A549 (cell line): Measurements from ENCODE around the gene TBCK.

Experiments
- CTCF ChIP-seq: fragments of >200 bp; sonication (Bioruptor Twin); formaldehyde crosslinking; IDR thresholded peaks from 3 replicates; pipeline ENCODE4 v1.5.1; 2016
- MAFK ChIP-seq: fragments of 450-650 bp; IDR thresholded peaks from 2 replicates; pipeline ENCODE4 v1.6.1; 2014; ENCODE audit not compliant: partially characterized antibody
- MAX ChIP-seq: IDR thresholded peaks from 2 replicates; pipeline ENCODE4 v1.6.1; 2012
- MYC ChIP-seq: IDR thresholded peaks from 2 replicates; pipeline ENCODE4 v1.6.1; 2012; ENCODE audit warnings: mild to moderate bottlenecking, inconsistent platforms, low read length, improper control_type of control experiment, borderline replicate concordance
- POLR2A ChIP-seq: IDR thresholded peaks from 2 replicates; pipeline ENCODE4 v1.6.1; 2012; ENCODE audit warnings: mild to moderate bottlenecking, low read length
- RCOR1 ChIP-seq: fragments of 150-350 bp; IDR thresholded peaks from 2 replicates; pipeline ENCODE4 v1.6.1; 2014; ENCODE audit warnings: antibody characterized with exemption, low read length, low read depth
- REST ChIP-seq: fragments of 200-600 bp; sonication (generic); IDR thresholded peaks from 2 replicates; pipeline ENCODE4 v1.6.1; 2016; ENCODE audit warnings: antibody characterized with exemption, mild to moderate bottlenecking, moderate library complexity
- RNF2 ChIP-seq: fragments of 200-600 bp; sonication (generic); IDR thresholded peaks from 2 replicates; pipeline ENCODE4 v1.6.1; 2016; ENCODE audit warnings: low read depth, mild to moderate bottlenecking, antibody characterized with exemption, moderate library complexity, borderline replicate concordance
- ZNF302 ChIP-seq: fragments of 250-450 bp; sonication (Bioruptor Pico); IDR thresholded peaks from 2 replicates; pipeline ENCODE4 v1.9.0; 2021; ENCODE audit warnings: inconsistent platforms, mild to moderate bottlenecking, moderate library complexity
- TF ChIP-seq, protein P1 (sequence below): fragments of 450-650 bp; IDR thresholded peaks from 2 replicates; pipeline ENCODE4 v1.6.1; 2014; ENCODE audit warnings: antibody characterized with exemption
- TF ChIP-seq, protein P2 (sequence below): IDR thresholded peaks from 2 replicates; pipeline ENCODE4 v1.6.1; 2012

DNA sequence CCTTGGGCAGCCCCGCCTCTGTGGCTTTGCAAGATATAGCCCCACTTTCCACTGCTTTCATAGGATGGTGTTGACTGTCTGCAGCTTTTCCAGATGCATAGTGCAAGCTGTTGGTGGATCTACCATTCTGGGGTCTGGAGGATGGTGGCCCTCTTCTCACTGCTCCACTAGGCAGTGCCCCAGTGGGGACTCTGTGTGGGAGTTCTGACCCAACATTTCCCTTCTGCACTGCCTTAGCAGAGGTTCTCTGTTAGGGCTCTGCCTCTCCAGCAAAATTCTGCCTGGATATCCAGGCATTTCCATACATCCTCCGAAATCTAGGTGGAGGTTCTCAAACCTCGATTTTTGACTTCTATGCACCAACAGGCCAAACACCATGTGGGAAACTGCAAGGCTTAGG is 153.7 kb downstream of the TBCK start:
- TF ChIP-seq, protein P1, sequence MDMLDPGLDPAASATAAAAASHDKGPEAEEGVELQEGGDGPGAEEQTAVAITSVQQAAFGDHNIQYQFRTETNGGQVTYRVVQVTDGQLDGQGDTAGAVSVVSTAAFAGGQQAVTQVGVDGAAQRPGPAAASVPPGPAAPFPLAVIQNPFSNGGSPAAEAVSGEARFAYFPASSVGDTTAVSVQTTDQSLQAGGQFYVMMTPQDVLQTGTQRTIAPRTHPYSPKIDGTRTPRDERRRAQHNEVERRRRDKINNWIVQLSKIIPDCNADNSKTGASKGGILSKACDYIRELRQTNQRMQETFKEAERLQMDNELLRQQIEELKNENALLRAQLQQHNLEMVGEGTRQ, result no peak
- TF ChIP-seq CTCF (no peak), MYC (no peak), POLR2A (no peak), ZNF302 (no peak), MAX (no peak), RCOR1 (no peak), RNF2 (no peak), REST (no peak), MAFK (no peak)
- TF ChIP-seq, protein P2, sequence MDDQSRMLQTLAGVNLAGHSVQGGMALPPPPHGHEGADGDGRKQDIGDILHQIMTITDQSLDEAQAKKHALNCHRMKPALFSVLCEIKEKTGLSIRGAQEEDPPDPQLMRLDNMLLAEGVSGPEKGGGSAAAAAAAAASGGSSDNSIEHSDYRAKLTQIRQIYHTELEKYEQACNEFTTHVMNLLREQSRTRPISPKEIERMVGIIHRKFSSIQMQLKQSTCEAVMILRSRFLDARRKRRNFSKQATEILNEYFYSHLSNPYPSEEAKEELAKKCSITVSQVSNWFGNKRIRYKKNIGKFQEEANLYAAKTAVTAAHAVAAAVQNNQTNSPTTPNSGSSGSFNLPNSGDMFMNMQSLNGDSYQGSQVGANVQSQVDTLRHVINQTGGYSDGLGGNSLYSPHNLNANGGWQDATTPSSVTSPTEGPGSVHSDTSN, result no peak
